NCI-H82 treated with DMSO at 0.1 percent for 48 hours (cell line): ENCODE results near the gene STARD9.
"Not testable (repeated sequence)": the region's sequence is repeated elsewhere in the genome, so short reads cannot be mapped to it uniquely, and the experiment has no call there.

Experiments
- DNase-seq: peaks from one replicate; lab custom pipeline; 2025; ENCODE audit not compliant: unreplicated experiment; lab: John Stamatoyannopoulos, UW

Gene STARD9

DNA sequence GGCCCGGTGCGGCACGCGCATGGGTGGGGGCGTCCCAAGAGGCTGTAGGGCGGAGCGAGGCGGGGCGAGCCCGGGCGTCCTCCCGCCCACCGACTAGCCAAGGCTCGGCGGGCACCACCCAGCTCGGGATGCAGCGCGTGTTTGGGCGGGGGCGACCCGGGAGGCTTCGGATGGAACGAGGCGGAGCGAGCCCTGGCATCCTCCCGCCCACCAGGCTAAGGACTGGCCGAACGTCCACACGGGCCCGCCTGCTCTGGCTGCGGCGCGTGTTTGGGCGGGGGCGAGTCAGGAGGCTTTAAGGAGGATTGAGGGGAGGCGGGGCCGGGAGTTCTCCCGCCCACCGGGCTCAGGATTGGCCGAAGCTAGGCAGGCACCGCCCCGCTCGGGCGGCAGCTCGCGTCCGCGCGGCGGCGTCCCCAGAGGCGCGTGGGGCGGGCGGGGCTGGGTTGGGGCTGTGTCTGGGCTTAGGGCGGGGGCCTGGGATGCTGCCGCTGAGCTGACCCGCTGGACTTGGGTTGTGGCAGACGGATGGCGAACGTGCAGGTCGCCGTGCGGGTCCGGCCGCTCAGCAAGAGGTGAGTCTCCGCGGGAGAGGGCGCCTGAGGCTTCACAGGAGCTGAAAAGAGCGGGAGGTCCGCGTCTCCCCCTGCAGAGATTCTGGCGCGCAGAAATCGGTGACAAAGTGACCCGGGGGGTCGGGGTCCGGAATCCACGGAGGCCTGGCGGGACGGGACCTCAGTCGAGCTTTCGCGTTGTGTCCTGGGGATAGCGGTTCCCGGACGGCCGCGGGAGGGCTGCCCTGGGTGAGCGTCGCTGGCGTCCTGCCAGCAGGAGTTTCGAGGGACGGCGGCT, at the start of gene STARD9:
Gene STARD9 (plus strand): TSS at position 419 of the 852 bp plus-strand sequence. CDS start 110 bp downstream, at position 529.
- peak; percentile 92 for DNase-seq

DNA sequence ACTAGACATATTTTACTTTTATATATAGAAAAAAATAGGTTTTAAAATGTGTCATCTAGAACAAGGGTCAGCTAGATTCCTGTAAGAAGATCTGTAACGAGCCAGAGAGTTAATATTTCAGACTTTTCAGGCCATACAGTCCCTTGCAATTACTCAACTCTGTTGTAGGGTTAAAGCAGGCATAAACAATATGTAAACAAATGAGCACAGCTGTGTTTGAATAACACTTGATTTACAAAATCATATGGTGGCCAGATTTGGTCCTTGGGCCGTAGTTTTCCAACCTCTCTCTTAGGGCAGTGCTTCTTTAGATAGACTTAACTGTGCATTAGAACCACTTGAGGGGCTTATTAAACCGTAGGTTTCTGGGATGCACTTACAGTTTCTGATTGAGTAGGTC, 46.4 kb upstream of the STARD9 start:
- no peak for DNase-seq

DNA sequence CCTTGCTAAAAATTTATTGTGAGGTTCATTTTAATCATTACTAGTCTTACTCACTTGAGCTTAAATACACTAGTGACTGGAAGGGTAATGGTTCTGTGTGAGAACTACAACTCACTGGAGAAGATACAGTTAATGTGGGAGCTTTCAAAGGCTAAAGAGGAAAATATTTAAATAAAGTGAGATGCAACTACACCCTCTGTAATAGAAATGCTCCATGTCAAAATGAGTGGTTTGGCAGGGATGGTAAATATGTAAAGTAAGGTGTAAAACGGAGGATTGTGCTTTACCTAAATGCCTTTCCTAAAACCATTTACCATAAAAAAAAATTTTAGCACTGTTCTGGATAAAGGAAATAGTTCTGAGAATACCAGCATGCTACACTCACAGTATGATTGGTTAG, 42.2 kb upstream of the STARD9 start:
- DNase-seq: no peak

DNA sequence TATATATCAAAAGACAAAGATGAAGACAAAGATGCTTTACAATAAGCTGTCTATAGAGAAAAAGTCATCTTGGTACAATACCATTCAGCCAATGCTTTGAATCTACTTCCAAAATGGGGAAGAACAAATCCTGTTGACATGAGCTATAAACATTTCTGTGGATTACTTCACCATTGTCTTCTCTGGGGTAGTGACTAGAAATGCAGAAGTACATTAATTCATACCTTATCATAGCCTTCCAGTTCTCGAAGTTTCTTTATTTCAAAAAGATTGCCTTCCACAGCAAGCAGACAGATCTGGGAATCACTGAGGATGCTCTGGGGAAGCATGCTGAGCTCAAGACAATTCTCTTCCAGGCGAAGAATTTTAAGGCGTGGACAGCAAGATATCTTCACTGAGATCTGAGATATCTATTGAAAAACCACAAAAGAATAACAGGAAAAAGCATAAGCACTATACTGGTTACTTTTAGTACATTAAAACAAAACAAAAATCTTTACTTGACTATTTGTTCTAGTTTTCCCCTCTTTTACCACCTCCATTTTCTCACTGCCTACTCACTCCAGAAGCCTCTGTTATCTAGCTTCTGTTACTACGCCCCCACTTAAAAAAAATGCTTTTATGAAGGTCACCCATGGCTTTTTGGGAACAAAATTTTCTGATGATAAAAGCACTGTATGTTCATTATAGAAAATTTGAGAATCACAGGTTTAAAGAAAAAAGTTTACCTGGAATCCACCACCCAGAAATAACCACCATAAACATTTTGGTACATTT, 30.4 kb upstream of the STARD9 start:
- no peak for DNase-seq

DNA sequence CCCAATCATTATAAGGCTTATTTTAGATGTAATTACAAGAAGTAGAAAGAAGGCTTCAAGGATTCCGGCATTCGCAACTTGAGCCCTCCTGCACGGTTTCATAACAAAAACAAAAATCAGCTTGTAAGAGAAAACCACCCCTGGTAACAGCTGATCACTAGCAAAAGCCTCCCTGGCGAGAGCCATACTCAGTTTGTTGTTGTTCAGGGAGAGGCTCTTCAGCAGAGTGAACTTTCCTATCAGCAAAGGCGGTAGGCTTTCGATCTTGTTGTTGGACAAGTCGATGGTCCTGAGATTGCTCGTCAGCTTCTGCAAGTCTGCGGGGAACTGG, 27.5 kb upstream of the STARD9 start:
- DNase-seq: no peak

DNA sequence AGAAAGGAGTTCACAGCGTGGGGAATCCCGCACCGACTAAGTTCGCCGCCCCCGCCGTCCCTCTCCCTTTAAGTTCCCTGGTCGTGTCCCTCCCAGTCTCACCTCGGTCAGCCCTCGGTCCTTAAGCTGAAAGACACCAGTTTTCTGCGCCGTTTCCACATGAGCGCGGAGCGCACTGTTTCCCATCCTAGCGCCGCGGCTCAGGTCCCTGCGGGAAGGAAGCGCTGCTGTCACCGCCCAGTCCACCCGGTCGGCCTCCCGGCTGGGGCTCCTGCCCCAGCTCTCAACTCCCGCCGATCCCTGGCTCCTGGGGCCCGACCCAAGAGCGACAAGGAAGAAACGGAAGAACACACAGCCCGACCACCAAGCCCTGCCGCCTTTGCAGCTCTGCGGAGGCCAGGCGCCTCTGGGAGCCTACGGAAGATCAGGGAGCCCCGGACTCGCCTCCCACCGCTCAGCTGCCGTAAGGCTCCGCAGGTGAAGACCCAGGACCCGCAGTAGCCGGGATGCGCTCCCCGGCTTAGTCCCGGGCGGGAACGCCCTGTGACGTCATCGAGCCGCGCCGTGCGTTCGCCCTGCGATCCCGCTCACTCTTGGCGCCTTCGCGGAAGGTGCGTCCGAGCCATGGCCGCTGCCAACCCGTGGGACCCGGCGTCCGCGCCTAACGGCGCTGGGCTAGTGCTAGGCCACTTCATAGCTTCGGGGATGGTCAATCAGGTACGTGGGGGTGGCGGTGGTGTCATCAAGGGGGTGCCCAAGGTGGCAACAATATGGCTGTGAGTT, 27.0 kb upstream of the STARD9 start, which contains the start of the genes HAUS2 and LRRC57:
Gene HAUS2 (plus strand): TSS at position 590 of the 783 bp plus-strand sequence. CDS start 35 bp downstream, at position 625.
Gene LRRC57 (minus strand): TSS at position 545 of the 783 bp plus-strand sequence. CDS start 359 bp downstream, at position 186.
- peak; percentile 41 for DNase-seq

DNA sequence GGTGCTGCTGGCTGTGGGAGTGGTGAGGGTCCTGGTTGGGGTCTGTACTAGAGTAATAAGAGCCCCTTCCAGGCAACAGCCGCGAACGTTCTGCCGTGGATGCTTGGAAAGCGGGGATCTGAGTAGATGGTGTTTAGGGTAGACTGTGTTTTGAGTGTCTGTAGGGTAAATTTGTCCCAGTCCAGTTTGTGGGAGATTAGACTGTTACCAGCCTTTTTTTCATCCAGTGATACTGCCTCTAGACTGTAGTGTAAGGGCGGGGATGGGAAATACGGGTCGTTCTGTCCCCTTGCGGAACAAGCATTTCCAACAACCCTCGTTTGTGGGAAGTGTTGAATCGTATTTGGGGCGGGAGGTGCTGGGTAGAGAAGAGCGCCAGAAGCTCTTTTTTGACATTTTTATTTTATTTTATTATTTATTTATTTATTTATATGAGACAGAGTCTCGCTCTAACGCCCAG, 26.3 kb upstream of the STARD9 start:
- peak; percentile 41 for DNase-seq

DNA sequence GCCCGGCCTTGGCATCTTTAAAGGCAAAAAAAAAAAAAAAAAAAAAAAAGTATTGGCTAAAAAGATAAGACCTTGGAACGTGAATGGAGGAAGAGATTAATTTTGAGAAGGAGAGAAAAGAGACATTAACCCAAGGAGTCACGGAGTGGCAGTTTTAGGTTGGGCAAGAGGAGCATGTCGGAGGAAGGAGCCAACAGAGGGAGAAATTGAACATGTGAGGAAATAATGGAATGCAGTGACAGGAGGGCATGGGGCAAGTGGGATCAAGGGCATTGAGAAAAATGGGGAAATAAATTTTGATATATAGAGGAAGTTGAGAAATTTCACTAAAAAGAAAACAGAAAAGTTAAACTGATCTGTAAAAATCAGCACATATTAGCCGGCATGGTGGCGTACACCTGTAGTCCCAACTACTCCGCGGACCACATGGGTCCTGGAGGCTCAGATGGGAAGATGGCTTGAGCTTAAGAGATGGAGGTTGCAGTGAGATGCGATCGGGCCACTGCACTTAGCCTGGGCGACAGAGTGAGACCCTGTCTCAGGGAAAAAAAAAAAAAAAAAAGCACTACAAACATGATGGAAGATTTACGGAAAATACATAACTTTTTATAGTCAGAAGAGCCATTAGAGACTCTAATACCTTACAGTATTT, 25.5 kb upstream of the STARD9 start:
- no peak for DNase-seq

DNA sequence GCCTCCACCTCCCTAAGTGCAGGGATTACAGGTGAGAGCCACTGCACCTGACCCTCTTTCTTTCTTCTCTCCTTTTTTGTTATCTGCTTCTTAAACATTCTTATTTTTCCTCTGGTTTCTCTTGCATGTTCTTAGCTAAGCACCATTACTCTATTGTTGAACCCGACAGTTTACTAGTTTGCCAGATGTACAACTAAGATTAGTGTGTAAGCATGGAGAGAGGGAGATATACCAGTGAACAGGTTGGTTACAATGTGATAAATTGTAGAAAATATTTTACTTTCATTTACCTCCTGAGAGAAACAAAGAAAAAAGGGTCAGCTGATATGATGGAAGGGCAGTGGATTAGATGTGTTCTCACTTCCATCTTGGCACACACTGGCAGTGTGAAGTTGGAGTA, 21.9 kb upstream of the STARD9 start:
- no peak for DNase-seq

DNA sequence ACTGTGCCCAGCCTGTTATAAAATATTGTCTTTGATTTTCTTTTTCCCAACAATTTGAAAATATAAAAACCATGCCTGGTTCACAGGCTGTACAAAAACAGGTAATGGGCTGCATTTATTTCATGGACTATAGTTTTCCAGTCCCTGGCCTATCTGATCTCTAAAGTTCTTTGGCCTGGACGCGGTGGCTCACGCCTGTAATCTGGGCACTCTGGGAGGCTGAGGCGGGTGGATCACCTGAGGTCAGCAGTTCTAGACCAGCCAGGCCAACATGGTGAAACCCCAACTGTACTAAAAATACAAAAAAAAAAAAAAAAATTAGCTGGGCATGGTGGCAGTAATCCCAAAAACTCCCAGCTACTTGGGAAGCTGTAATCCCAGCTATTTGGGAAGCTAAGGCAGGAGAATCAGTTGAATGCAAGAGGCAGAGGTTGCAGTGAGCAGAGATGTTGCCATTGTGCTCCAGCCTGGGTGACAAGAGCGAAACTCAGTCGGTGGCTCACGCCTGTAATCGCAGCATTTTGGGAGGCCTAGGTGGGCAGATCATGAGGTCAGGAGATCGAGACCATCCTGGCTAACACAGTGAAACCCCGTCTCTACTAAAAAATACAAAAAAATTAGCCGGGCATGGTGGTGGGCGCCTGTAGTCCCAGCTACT, 18.7 kb upstream of the STARD9 start:
- DNase-seq: not testable (repeated sequence)

DNA sequence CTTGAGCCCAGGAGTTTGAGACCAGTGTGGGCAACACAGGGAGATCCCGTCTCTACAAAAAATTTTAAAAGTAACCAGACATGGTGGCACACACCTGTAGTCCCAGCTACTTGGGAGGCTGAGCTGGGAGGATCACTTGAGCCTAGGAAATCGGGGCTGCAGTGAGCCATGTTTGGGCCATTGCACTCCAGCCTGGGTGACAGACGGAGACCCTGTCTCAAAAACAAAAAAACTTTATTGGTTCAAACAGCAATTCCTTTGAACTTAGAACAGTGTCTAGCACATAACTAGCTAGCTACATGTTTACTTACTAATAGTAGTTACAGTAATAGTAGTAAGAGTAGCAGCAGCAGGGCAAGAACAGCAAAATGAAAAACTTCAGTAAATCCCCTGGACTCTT, 16.7 kb upstream of the STARD9 start:
- no peak for DNase-seq

DNA sequence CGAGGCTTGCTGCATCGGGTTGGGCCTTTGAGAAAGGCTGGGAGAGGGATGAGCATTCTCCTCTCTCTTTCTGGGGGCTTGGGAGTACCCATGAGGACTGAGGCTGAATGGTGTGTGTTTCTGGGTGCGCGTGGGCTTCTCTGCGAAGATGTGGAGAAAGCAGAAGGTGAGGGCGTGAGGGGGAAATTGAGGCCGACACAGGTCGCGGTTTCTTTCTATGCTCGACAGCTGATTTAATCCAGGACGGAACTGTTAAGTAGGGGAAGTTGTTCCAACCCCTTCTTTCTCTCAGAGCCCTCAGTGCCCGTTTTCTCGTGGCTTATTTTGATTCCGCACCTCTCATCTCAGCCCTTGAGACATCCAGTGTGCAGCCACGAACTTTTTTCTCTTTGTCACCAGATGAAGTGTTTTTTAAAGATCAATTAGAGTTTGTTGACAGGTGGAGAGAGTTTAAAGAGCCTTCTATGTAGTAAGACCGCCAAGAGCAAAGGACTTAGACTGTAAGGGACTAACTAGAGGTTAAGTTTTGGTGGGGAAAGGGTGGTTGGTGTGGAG, 711 bp downstream of the STARD9 start:
- DNase-seq: no peak

DNA sequence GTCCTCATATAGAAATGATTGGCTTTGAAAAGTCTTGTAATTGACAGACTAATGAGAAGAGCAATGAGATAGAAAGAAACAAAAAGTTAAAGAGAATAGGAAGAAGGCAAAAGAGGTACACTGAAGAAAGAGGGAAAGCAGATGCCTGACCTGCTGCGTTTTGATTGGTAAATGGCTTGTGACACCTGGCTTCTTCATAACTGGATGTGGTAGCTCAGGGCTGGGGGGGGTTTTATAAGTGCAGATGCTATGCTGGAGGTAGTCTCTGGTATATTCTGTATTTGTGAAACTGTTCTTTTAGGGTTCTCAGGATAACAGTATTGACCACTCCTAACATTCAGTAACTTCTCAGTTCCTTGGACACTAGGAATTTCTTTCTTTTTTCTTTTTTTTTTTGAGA, 1.4 kb downstream of the STARD9 start:
- no peak for DNase-seq

DNA sequence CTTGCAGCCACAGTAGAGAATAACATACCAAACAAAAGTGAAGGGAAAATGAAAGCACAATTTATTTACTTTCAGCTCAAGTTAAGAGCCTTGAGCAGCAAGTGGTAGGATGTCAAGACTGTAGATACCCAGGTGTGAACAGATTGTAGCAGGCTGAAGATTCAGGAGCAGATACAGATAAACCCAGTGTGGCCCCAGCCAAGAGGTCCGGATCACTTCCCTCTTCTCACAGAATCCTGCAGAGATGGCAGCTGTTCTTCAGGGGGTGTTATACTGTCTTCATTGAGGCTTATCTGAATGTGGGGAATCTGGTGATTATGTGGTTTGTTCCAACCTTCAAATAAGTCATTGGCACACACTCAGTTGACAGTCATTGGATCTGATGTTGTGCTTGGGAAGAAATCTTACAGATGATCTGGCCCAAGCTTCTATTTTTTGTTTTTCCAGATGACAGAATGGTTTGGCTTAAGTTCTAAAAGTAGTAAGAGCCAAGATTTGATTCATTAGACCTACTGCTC, 2.2 kb downstream of the STARD9 start:
- peak; percentile 49 for DNase-seq

DNA sequence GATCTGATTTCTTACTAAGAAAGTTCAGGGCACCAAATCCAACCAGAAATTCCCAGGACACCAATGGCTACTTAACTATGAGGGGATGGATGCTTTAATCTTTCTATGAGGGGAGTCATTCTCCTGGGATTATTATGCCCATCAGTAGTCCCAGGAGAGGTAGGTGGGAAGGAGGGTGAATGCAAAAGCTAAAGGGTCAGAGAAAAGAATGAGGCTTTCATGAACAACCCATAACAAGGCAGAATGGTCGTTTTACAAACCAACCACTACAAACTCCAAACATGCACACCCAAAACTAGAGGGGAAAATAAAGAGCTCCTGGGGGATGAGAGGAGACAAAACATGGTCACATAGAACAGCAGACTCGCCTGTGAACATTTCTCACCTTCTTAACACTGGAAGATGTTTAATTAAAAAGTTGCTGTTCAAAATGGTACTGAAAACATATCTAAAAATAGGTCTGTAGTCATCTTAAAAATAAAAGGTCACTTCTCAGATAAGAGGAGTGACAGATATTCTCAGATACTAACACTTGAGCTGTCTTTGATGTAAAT, 3.7 kb downstream of the STARD9 start:
- DNase-seq: no peak

DNA sequence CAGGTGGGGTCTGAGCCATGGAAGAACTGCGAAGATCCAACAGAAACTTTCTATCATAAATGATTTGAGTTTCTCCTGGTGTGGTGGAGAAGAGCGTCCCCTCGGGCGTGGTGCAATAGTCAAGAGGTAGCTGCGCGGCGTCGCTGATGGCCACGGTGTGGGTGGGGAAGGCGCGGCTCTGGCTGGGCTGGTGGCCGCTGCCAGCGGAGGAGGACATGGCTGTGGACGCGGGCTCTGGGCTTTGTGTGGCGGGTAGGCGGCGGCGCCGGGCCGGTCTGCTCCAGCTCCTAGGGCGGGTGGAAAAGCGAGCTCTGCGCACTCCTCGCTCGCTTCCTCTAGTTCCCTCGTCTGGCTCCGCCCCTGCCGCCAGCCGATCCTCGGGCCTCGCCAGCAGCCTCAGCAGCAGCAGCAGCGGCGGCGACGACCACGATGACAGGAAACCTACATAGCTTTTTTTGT, 5.9 kb downstream of the STARD9 start:
- peak; percentile 27 for DNase-seq

DNA sequence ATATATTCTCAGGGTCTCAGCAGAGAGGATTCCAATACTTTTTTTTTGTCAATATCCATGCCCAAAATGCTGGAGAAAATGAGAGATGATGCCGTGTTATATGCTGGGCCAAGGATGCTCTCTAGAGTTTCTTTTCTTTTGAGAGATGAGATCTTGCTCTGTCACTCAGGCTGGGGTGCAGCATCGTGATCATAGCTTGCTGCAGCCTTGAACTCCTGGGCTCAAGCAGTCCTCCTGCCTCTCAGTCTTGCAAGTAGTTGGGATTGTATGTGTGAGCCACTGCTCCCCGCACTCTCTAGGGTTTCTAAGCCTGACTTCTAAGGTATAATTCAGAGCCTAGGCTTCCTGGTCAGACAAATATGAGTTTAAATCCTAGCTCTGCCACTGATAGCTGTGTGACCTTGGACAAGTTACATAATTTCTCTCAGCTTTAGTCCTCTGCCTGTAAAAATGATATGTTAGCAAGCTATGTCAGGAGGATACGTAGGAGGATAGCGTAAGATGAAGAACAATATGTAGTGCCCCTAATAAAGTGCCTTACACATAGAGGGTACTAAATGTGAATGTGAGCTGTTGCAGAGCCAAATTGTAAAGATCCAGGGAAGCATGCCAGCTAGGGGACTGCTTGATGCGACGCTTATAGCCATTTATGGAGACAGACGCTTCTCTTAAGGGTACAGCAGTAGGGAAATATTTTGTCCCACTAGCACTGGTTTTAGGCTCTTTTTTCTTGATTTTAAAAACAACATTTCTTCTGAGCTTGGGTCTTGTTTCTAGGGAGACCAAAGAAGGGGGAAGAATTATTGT, 7.4 kb downstream of the STARD9 start:
- no peak for DNase-seq

DNA sequence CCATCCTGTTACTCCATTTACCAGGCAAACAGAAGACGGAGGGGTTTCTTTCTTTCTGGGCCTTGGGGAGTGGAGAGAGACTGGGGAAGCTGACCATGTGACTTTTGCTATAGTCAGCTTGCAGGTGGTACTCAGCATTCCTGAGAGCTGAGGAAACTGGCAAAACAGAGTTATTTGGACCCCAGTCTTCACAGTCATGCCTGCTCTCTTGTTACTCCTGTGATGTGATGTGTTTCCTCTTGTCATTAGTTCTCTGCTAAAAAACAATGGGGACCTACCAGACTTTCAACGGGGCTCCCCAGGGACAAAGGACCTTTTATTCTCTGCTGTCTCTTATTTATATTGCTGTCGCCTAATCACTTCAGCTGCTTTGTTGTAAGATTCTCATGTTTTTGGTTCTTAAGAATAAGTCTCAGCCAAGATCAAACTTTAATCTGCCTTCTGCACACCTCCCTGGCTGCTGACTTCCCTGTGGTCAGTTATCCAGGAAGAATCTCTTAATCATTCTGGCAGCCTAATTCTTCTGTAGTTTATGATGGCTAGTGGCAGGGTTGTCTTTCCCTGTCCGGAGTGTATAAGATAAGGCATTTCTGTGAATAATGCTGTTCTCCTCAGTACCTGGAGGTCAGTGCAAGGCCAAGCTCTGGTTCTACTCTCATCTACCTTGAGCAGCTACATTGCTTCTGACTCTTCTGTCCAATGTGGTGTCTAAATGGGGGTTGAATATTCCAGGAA, 8.8 kb downstream of the STARD9 start:
- no peak for DNase-seq
